Suprapubic skin (tissue), 4 donors: ENCODE measurements around the gene SLC37A1.

Experiments used
- EP300 ChIP-seq: sonication (generic); formaldehyde crosslinking; IDR thresholded peaks from one replicate; pipeline ENCODE4 v1.6.1; 2017; ENCODE audit warnings: antibody characterized with exemption
- POLR2A ChIP-seq, 2 donors: fragments of 450-650 bp; IDR thresholded peaks; one replicate each; pipeline ENCODE4 v1.6.1; 2017; ENCODE audit warnings: antibody characterized with exemption in 2 of 2, mild to moderate bottlenecking in 2 of 2, moderate library complexity in 2 of 2
- POLR2AphosphoS5 ChIP-seq, 3 donors: sonication (generic); formaldehyde crosslinking; IDR thresholded peaks; one replicate each; pipeline ENCODE4 v1.6.1; 2017; ENCODE audit warnings: antibody characterized with exemption in 3 of 3
- TF ChIP-seq, protein P1 (sequence below), 2 donors: fragments of 200-600 bp in 1 of 2; fragments of 450-650 bp in 1 of 2; sonication (generic) in 1 of 2; IDR thresholded peaks; one replicate each; pipeline ENCODE4 v1.5.1; 2016 to 2019; ENCODE audit warnings: antibody characterized with exemption in 2 of 2, mild to moderate bottlenecking in 1 of 2, moderate library complexity in 1 of 2

DNA sequence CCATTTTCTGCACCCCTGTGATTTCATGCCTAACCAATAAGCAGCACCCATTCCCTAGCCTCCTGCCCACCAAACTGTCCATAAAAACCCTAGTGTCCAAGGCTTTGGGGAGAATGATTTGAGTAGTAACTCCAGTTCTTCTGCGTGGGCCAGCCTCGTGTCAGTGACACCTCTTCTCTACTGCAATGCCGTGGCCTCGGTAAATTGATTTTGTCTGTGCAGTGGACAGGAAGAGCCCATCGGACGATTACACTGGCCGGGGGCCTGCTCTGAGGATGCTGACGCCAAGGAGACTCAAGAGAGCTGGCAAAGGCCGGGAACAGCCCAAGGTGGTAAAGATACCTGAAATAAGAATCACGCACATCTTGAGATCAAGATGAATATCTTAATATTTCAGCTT is 47.0 kb upstream of the SLC37A1 start:
- TF ChIP-seq, protein P1, sequence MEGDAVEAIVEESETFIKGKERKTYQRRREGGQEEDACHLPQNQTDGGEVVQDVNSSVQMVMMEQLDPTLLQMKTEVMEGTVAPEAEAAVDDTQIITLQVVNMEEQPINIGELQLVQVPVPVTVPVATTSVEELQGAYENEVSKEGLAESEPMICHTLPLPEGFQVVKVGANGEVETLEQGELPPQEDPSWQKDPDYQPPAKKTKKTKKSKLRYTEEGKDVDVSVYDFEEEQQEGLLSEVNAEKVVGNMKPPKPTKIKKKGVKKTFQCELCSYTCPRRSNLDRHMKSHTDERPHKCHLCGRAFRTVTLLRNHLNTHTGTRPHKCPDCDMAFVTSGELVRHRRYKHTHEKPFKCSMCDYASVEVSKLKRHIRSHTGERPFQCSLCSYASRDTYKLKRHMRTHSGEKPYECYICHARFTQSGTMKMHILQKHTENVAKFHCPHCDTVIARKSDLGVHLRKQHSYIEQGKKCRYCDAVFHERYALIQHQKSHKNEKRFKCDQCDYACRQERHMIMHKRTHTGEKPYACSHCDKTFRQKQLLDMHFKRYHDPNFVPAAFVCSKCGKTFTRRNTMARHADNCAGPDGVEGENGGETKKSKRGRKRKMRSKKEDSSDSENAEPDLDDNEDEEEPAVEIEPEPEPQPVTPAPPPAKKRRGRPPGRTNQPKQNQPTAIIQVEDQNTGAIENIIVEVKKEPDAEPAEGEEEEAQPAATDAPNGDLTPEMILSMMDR (IDR thresholded peaks at IDR 0.05) = no peak
- TF ChIP-seq POLR2AphosphoS5 (IDR thresholded peaks at IDR 0.05) (no peak), POLR2A (IDR thresholded peaks at IDR 0.05) (no peak), EP300 (no peak)
